ENCODE measurements around the gene FRYL. TPM values are rescaled to one million over a fixed set of nuclear protein-coding genes. Genes with fewer than 3 reads are reported as not detected.

Gene FRYL
- polyA plus RNA-seq, 5 donors, result 27.5 to 58.8 (median 49.7) TPM

Other genes starting within 250 kb of the FRYL start
- gene OCIAD1, start 50.8 kb upstream of the FRYL start, polyA plus RNA-seq (ENCODE audit: insufficient read depth in 1 of 5, insufficient read length in 5 of 5, low replicate concordance in 1 of 5), result 100 to 1,000 TPM; 172 to 246 (median 226) TPM
- 100 to 1,000 TPM in 1 of 5 donors, 10 to 100 TPM in 4; 86.1 to 114 (median 90.8) TPM for gene OCIAD2, start 126.5 kb upstream of the FRYL start, polyA plus RNA-seq (ENCODE audit: insufficient read depth in 1 of 5, insufficient read length in 5 of 5, low replicate concordance in 1 of 5)
- under 1 TPM in 3 of 5 donors, not detected in 2; 0.13 to 0.19 (median 0.15) TPM for gene CWH43, start 206.0 kb upstream of the FRYL start, polyA plus RNA-seq (ENCODE audit: insufficient read depth in 1 of 5, insufficient read length in 5 of 5, low replicate concordance in 1 of 5)

All from right lung (tissue), 5 donors.